Thoracic aorta (tissue), 2 donors: Measurements from ENCODE around the gene NFRKB. TPM values are rescaled to one million over a fixed set of nuclear protein-coding genes. Genes with fewer than 3 reads are reported as not detected.

Experiments used
- ATAC-seq: fragments of 150-250 bp; one replicate; pipeline ENCODE4 v1.8.0; 2017; ENCODE audit warnings: low read depth; ENCODE audit not compliant: insufficient number of reproducible peaks, low FRiP score
- DNase-seq: peaks from one replicate; pipeline ENCODE4 v3.0.0-alpha.2; 2020; ENCODE audit warnings: low spot score
- H3K27ac ChIP-seq, 2 donors: fragments of 200-600 bp; sonication (generic); 1 replicate in 1 of 2; 2 replicates in 1 of 2; pipeline ENCODE4 v1.5.1; 2016; ENCODE audit warnings: mild to moderate bottlenecking in 2 of 2, moderate library complexity in 2 of 2
- H3K27me3 ChIP-seq: fragments of 200-600 bp; sonication (generic); replicated peaks from 2 replicates; pipeline ENCODE4 v1.6.0; 2016; ENCODE audit warnings: mild to moderate bottlenecking; ENCODE audit not compliant: insufficient read depth
- H3K36me3 ChIP-seq: fragments of 200-600 bp; sonication (generic); one replicate; pipeline ENCODE4 v1.5.1; 2016
- H3K4me1 ChIP-seq, 2 donors: fragments of 200-600 bp; sonication (generic); 1 replicate in 1 of 2; 2 replicates in 1 of 2; pipeline versions ENCODE4 v1.5.1 to v1.6.0; 2016; ENCODE audit warnings: low read depth in 2 of 2, mild to moderate bottlenecking in 1 of 2; ENCODE audit not compliant: control insufficient read depth in 1 of 2
- H3K4me3 ChIP-seq: fragments of 200-600 bp; sonication (generic); 2 replicates; pipeline ENCODE4 v1.5.1; 2016; ENCODE audit warnings: mild to moderate bottlenecking
- H3K9me3 ChIP-seq: fragments of 200-600 bp; sonication (generic); 2 replicates; pipeline ENCODE4 v1.5.1; 2016
- total RNA-seq, 2 donors: library from RNA; depleted of rRNA; stranded (reverse); fragments of >200 nt; gene quantifications; one replicate each; pipeline versions ENCODE4 v1.1.0 to v1.2.3, GENCODE V29; 2016
- TF ChIP-seq, protein P1 (sequence below): fragments of 200-600 bp; sonication (generic); IDR thresholded peaks from one replicate; pipeline ENCODE4 v1.5.1; 2019; ENCODE audit warnings: antibody characterized with exemption

The NFRKB gene
- 10 to 100 TPM; 34.5 to 35.3 TPM for total RNA-seq

DNA sequence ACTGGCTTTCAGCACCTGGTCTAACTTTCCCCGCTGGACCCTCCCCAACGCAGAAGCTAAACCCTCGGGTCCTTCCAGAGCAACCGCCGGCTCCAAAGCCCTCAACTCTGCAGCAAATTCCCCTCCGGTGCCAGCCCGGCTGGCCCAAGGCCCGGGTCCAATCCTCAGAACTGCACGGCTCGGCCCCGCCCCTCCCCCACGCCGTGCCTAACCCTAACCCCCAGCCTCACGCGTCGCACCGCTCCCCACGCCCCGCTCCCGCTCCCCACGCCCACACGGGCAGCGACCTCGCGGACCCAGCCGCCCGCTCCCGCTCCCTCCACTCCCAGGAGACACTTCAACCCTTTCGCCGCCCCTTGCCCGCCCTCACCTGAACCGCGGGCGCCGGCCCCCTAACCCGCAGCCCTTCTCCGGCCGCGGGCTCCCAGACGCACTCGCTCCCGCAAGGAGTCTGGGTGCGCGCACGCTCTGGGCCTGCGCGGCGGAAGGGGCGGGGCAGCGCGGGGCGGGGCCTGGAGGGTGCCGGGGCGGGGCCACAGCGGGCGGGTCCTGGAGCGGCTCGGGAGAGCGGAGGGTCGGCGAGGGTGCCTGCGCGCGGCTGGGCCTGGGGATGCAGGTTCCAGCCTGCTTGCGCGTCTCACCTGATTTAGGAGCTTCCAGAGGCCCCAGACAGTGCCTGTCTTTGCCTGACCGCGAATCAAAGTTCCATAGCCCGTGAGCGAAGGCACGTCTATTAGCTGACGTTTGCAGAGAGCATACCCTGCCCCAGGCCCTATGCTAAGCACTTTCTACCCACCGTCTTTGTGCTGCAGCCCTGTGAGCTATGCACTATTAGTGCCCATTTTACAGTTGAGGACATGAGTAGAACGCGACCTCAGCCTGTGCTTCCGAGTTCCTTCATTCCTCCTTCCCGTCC is at the start of gene NFRKB:
NFRKB (minus strand) TSS at position 453 of the 916 bp plus-strand sequence. CDS start 2,729 bp downstream, outside the sequence.
- Histone ChIP-seq H3K27ac (peak within 1 kb of the TSS; percentile 61 to 63), H3K9me3 (no peaks in the 10 kb centered on the region), H3K36me3 (no peaks in the 10 kb centered on the region), H3K4me3 (peak within 1 kb of the TSS; percentile 94), H3K4me1 (peaks cover 0 to 16% of the 10 kb centered on the region in 2 donors), H3K27me3 (no peaks in the 10 kb centered on the region)
- ATAC-seq (peak; percentile 75), DNase-seq (peak; percentile 26)
- TF ChIP-seq, protein P1, sequence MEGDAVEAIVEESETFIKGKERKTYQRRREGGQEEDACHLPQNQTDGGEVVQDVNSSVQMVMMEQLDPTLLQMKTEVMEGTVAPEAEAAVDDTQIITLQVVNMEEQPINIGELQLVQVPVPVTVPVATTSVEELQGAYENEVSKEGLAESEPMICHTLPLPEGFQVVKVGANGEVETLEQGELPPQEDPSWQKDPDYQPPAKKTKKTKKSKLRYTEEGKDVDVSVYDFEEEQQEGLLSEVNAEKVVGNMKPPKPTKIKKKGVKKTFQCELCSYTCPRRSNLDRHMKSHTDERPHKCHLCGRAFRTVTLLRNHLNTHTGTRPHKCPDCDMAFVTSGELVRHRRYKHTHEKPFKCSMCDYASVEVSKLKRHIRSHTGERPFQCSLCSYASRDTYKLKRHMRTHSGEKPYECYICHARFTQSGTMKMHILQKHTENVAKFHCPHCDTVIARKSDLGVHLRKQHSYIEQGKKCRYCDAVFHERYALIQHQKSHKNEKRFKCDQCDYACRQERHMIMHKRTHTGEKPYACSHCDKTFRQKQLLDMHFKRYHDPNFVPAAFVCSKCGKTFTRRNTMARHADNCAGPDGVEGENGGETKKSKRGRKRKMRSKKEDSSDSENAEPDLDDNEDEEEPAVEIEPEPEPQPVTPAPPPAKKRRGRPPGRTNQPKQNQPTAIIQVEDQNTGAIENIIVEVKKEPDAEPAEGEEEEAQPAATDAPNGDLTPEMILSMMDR: no peak

DNA sequence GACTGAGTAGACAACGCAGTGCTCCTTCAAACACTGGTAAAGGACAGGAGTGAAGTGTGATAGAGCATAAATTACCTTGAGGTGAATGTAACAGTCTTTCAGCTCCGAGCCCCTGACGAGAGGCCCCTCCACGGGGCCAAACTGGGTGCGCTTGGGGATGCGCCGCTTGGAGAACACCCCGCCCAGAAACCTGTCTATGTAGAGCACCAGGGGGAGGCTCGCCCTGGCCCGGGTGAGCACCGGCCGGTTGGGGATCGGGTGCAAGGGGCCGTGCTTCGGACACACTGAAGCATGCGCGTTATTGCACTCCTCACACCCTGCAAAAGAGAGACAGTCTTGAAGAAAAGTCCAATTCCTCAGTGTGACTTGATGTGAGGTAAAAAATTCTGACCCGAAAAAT is 49.3 kb upstream of the NFRKB start:
- ATAC-seq (no peak), DNase-seq (no peak)
- Histone ChIP-seq H3K9me3 (no peaks in the 10 kb centered on the region), H3K4me1 (no peaks in the 10 kb centered on the region), H3K4me3 (no peak overlapping the region), H3K36me3 (peaks cover 11% of the 10 kb centered on the region), H3K27ac (no peak overlapping the region), H3K27me3 (no peaks in the 10 kb centered on the region)
- TF ChIP-seq, protein P1: no peak

DNA sequence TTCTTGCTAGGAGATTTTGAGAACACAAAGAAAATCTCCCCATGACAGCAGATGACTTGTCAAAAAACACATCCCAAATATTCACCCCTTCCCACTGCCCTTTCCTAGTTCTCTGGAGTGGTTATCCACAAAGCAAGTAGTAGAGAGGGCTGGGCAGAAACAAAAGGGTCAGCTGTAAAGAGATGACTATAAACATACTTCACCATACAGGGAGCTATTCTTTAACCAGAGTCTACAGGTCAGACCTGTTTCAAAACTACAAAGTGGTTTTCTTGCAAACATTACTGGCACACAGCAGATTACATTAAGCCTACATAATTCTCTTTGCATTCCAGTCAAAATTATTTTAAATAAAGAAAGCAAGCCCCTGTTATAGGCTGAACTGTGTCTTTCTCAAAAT is 47.7 kb upstream of the NFRKB start:
- Histone ChIP-seq H3K27ac (no peak overlapping the region), H3K36me3 (peaks cover 11% of the 10 kb centered on the region), H3K4me1 (no peaks in the 10 kb centered on the region), H3K4me3 (no peak overlapping the region), H3K9me3 (no peaks in the 10 kb centered on the region), H3K27me3 (no peaks in the 10 kb centered on the region)
- TF ChIP-seq, protein P1: no peak
- ATAC-seq: no peak
- DNase-seq: no peak

DNA sequence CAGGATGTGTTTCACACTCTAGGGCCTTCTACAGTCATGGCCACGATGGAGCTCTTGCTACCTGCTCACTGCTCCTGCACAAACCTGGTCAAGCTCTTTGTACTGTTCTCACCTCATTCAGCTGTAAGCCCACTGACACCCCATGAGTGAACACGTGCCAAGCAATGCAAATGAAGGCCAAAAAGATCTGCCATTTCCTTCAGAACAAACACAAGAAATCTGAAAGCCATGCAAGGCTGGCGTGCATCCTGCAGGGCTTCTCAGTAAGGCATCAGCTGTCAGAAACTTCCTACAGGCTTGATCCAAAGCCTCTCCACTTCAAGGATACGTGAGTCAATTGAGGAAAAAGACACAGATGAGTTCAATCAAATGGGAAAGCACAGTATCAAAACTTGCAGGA is 44.1 kb upstream of the NFRKB start:
- Histone ChIP-seq H3K27ac (no peak overlapping the region), H3K9me3 (no peaks in the 10 kb centered on the region), H3K27me3 (no peaks in the 10 kb centered on the region), H3K36me3 (no peaks in the 10 kb centered on the region), H3K4me3 (no peak overlapping the region), H3K4me1 (no peaks in the 10 kb centered on the region)
- DNase-seq (no peak), ATAC-seq (no peak)
- TF ChIP-seq, protein P1: no peak

DNA sequence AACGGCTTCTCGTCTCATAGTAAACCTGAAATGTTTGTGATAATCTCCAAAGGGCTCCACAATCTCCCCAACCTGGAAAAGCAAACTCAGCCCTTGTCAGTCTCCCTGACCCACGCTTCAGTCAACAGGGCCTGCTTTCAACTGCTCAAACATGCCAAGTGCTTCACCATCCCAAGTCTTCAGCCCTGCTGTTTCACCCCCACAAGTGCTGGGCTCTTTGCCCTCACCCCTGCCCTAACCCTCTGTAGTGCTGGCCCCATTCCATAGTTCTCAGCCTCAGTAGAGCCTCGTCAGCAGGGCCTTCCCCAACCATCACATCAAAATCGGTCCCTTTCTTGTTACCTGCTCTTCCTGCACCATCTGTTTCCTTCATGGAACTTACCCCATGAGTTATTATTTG is 43.4 kb upstream of the NFRKB start:
- Histone ChIP-seq H3K27ac (no peak overlapping the region), H3K4me3 (no peak overlapping the region), H3K4me1 (no peaks in the 10 kb centered on the region), H3K9me3 (no peaks in the 10 kb centered on the region), H3K27me3 (no peaks in the 10 kb centered on the region), H3K36me3 (peaks cover 3% of the 10 kb centered on the region)
- DNase-seq: no peak
- TF ChIP-seq, protein P1: no peak
- no peak for ATAC-seq
